ENCODE measurements around the gene COL11A2.

The COL11A2 gene

GRCh38 chr6:33113755-33114154, 78.5 kb downstream of the COL11A2 start:
- DNase-seq = no peak
